Heart right ventricle (tissue), 16 donors: ENCODE results near the gene FBXL13. TPM values are rescaled to one million over a fixed set of nuclear protein-coding genes. Genes with fewer than 3 reads are reported as not detected.

Experiments used
- ATAC-seq, 8 donors: fragments of 200-7000 bp; cut with Tn5 transposase; one replicate each; pipeline ENCODE4 v1.9.1; 2020; ENCODE audit warnings: mild to moderate bottlenecking in 8 of 8, moderate library complexity in 8 of 8, moderate number of reproducible peaks in 1 of 8
- DNase-seq, 2 donors: peaks; one replicate each; pipeline ENCODE4 v3.0.0-alpha.2; 2020
- H3K27ac ChIP-seq, 10 donors: fragments of 200-600 bp; sonication (generic) in 2 of 10; one replicate each; pipeline versions ENCODE4 v1.5.0 to v1.8.0; 2020 to 2022; ENCODE audit warnings: mild to moderate bottlenecking in 3 of 10
- H3K27me3 ChIP-seq, 7 donors: fragments of 200-600 bp; one replicate each; pipeline ENCODE4 v1.8.0; 2021 to 2022; ENCODE audit warnings: mild to moderate bottlenecking in 2 of 7
- H3K36me3 ChIP-seq, 9 donors: fragments of 200-600 bp; sonication (generic) in 1 of 9; one replicate each; pipeline versions ENCODE4 v1.5.0 to v1.8.0; 2020 to 2022; ENCODE audit warnings: mild to moderate bottlenecking in 2 of 9
- H3K4me1 ChIP-seq, 9 donors: fragments of 200-600 bp; sonication (generic) in 1 of 9; one replicate each; pipeline versions ENCODE4 v1.5.0 to v1.8.0; 2020 to 2022; ENCODE audit warnings: mild to moderate bottlenecking in 4 of 9
- H3K4me3 ChIP-seq, 10 donors: fragments of 200-600 bp; sonication (generic) in 2 of 10; one replicate each; pipeline versions ENCODE4 v1.5.0 to v1.8.0; 2020 to 2022; ENCODE audit warnings: mild to moderate bottlenecking in 7 of 10, moderate library complexity in 2 of 10
- H3K9me3 ChIP-seq, 11 donors: fragments of 200-600 bp in 10 of 11; sonication (generic) in 2 of 11; one replicate each; pipeline versions ENCODE4 v1.5.0 to v1.8.0; 2013 to 2022; ENCODE audit warnings: mild to moderate bottlenecking in 2 of 11, control low read depth in 1 of 11, moderate library complexity in 1 of 11
- WGBS, 2 donors: extraction: QIAGEN DNeasy Blood & Tissue Kit; methylation state at CpG; one replicate each; pipeline ENCODE4 v1.1.7; 2013; ENCODE audit warnings: inconsistent platforms in 1 of 2; 5-methylcytosine and 5-hydroxymethylcytosine counted together
- intact Hi-C, 10 donors: fragments of 100-400 bp; cut with DNase I; formaldehyde crosslinking; loops; one replicate each; pipeline versions ENCODE4 v1.11.1 to v1.14.2; 2022
- polyA plus RNA-seq, 2 donors: library from polyadenylated mRNA; stranded (reverse); fragments of 200-250 nt; gene quantifications; one replicate each; pipeline ENCODE4 v1.2.3, GENCODE V29; 2013
- total RNA-seq, 10 donors: library from RNA; stranded (reverse); fragmentation: NEBNext Ultra II Directional in 3 of 10; extraction: Animal tissue kit (Norgen Biotek cat#: 25700) in 3 of 10; gene quantifications; one replicate each; pipeline versions ENCODE4 v1.2.1 to v1.2.4, GENCODE V29; 2021 to 2023
- TF ChIP-seq, protein P1 (sequence below), 9 donors: fragments of 200-600 bp; sonication (generic) in 2 of 9; IDR thresholded peaks; one replicate each; pipeline versions ENCODE4 v1.5.0 to v1.8.0; 2021 to 2022; ENCODE audit warnings: antibody characterized with exemption in 9 of 9, mild to moderate bottlenecking in 5 of 9, moderate library complexity in 1 of 9
- donor health status: Arrhythmogenic right ventricular cardiomyopathy.
- donor health status: ischemic (EF 13 %, LVEDD 7.1; RV severe dilation, severe dysfunction).
- donor health status: healthy with polysubstance abuse.
- donor health status: DM: no; HTN: yes; CAD: no.
- donor health status: DM: no; HTN: no; CAD: no.
- donor health status: ischemic (EF 25% LVEDD 6.9; RV normal size, moderate dysfunction).
- donor health status: ischemic (EF 25% LVEDD 5.7; RV mildly dilated, moderate dysfunction).
- donor health status: healthy.
- donor health status: DM: yes; HTN: yes; CAD: no.
- donor health status: Ischemic cardiomyopathy.
- donor health status: ischemic (EF 35%, LVEDD 5.7; RV mildly dilated, moderate dysfunction).
- donor health status: nonischemic (EF 11% LVEDD 7.7; RV severe dilation, severe dysfunction).
- donor health status: DM: yes; HTN: yes; CAD: no.
- donor health status: PGD.
- donor health status: ischemic (EF 29% LVEDD 5.4; RV normal size, mild dysfunction).
- donor health status: nonischemic (EF 23%, LVEDD 6.1; RV moderate dilation, normal function).

The FBXL13 gene
- total and polyA plus RNA-seq, 12 donors: 0.12 to 0.87 (median 0.45) TPM; not detected in 1

GRCh38 chr7:102860351-102860811 lies 214.2 kb downstream of the FBXL13 start:
- no peak for ATAC-seq
- no peak overlapping the region for H3K27ac ChIP-seq
- intact Hi-C loops: loop anchor here in 1 of 10 donors (5.0 kb wide), 1 partner anchor 48 kb away; no protein-coding TSS in a partner anchor

DNA sequence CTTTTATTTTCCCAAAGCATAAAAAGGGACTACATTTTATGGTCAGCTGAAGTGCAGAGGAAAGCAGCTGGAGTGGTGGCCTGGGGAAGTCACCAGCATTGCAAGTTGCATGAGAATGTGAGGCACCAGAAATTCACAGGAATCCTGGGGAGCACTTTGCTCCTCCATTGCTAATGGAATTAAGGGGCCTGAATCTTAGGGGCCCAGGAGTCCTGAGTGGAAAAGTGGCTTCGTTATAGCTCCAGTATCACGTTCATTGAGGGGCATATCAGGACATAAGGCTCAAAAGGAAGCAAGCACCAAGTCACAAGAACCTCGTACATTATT lies 214.8 kb downstream of the FBXL13 start:
- Histone ChIP-seq H3K4me1 (peaks cover 0 to 20% (median 0%) of the 10 kb centered on the region in 9 donors), H3K27ac (no peak overlapping the region), H3K4me3 (no peak overlapping the region), H3K36me3 (no peaks in the 10 kb centered on the region), H3K9me3 (no peaks in the 10 kb centered on the region), H3K27me3 (no peaks in the 10 kb centered on the region)
- intact Hi-C loops: loop anchor here in 1 of 10 donors (5.0 kb wide), 1 partner anchor 47 kb away; no protein-coding TSS in a partner anchor
- WGBS, 2 donors: 75 to 76% methylated on average over 3 of the region's 3 CpGs
- ATAC-seq (no peak), DNase-seq (no peak)
- TF ChIP-seq, protein P1, sequence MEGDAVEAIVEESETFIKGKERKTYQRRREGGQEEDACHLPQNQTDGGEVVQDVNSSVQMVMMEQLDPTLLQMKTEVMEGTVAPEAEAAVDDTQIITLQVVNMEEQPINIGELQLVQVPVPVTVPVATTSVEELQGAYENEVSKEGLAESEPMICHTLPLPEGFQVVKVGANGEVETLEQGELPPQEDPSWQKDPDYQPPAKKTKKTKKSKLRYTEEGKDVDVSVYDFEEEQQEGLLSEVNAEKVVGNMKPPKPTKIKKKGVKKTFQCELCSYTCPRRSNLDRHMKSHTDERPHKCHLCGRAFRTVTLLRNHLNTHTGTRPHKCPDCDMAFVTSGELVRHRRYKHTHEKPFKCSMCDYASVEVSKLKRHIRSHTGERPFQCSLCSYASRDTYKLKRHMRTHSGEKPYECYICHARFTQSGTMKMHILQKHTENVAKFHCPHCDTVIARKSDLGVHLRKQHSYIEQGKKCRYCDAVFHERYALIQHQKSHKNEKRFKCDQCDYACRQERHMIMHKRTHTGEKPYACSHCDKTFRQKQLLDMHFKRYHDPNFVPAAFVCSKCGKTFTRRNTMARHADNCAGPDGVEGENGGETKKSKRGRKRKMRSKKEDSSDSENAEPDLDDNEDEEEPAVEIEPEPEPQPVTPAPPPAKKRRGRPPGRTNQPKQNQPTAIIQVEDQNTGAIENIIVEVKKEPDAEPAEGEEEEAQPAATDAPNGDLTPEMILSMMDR (IDR thresholded peaks at IDR 0.05): no peak

More at GRCh38 chr7:102860351-102860811, 214.2 kb downstream of the FBXL13 start:
- 54 to 66% methylated on average over 3 of the region's 3 CpGs for WGBS, 2 donors
- H3K4me1 ChIP-seq: peaks cover 0 to 20% (median 0%) of the 10 kb centered on the region in 9 donors
- no peaks in the 10 kb centered on the region for H3K9me3 ChIP-seq
- no peaks in the 10 kb centered on the region for H3K36me3 ChIP-seq
- no peak overlapping the region for H3K4me3 ChIP-seq
- TF ChIP-seq, protein P1 (IDR thresholded peaks at IDR 0.05): no peak
- no peak for DNase-seq
- no peaks in the 10 kb centered on the region for H3K27me3 ChIP-seq

GRCh38 chr7:102859084-102859798 lies 215.4 kb downstream of the FBXL13 start:
- intact Hi-C loops: no loop called here
- no peak overlapping the region for H3K27ac ChIP-seq
- TF ChIP-seq, protein P1 (IDR thresholded peaks at IDR 0.05): no peak
- no peaks in the 10 kb centered on the region for H3K9me3 ChIP-seq
- DNase-seq (no peak), ATAC-seq (no peak)
- no peaks in the 10 kb centered on the region for H3K27me3 ChIP-seq
- peaks cover 0 to 20% (median 0%) of the 10 kb centered on the region in 9 donors for H3K4me1 ChIP-seq
- no peaks in the 10 kb centered on the region for H3K36me3 ChIP-seq
- WGBS, 2 donors: 54 to 61% methylated on average over 4 of the region's 4 CpGs
- H3K4me3 ChIP-seq: no peak overlapping the region

DNA sequence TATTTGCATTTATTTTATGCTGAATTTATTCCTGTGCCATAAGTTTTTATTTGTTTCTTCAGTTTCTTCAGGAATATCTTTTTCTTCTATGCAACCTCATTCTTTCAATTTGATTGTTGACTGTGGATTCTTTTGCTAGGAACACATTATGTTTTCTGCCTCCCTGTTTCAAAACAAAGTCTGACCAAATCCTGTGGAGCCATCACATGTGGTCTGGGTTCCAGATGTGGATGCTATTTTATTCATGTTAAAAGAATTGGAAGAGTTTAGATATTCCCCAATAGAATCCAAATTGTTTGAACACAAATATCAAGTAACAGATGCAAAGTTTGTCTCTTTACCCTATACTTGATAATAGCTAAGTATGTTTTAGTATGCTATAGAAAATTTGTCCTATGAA lies 218.6 kb downstream of the FBXL13 start:
- intact Hi-C loops: no loop called here
- ATAC-seq (no peak), DNase-seq (no peak)

More for the DNA sequence above, 218.6 kb downstream of the FBXL13 start:
- peaks cover 0 to 20% (median 0%) of the 10 kb centered on the region in 9 donors for H3K4me1 ChIP-seq
- peaks cover 0 to 10% (median 0%) of the 10 kb centered on the region in 11 donors for H3K9me3 ChIP-seq
- TF ChIP-seq, protein P1 (IDR thresholded peaks at IDR 0.05): no peak
- H3K36me3 ChIP-seq: peaks cover 0 to 10% (median 0%) of the 10 kb centered on the region in 9 donors
- no peaks in the 10 kb centered on the region for H3K27me3 ChIP-seq
- H3K27ac ChIP-seq: no peak overlapping the region
- no peak overlapping the region for H3K4me3 ChIP-seq
